Measurements from ENCODE around the gene DMD.

Gene DMD

DNA sequence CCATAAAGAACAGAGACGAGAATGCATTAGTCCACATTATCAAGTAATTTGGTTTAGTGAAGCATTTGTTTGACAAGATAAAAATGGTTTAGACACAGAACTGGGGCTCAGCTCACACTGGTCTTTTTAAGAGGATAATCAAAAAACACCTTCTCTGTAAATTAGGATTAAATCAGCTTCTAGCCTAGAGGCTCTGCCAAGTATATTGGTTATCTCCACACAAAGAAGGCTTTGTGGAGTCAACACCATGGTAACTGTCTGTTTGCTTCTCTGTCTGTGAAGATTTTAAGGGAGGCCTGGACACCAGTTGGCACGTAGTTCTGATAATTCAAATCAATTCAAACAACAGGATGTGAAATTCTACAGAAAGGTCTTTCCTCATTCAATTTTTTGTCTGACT lies 687.0 kb downstream of the DMD start:
- no peak overlapping the region for H3K27ac ChIP-seq

DNA sequence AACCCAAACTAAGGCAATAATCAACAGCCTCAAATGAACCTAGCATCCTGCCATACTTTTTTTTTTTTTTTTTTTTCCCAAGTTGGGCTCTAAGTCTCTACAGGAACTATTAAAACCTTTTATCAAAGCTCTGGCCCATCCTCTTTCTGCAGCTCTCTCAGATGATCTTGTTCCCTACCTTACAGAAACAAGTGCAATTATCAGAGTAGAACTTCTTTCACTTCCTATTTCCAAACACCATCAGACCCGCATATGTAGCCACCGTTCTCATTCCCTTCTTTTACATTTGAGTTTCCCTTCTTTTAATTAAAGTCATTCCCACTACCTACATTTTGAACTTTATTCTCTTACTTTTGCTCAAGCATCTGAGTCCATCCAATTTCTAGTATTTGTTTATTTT lies 690.6 kb downstream of the DMD start:
- H3K27ac ChIP-seq: no peak overlapping the region
- TF ChIP-seq, protein P1, sequence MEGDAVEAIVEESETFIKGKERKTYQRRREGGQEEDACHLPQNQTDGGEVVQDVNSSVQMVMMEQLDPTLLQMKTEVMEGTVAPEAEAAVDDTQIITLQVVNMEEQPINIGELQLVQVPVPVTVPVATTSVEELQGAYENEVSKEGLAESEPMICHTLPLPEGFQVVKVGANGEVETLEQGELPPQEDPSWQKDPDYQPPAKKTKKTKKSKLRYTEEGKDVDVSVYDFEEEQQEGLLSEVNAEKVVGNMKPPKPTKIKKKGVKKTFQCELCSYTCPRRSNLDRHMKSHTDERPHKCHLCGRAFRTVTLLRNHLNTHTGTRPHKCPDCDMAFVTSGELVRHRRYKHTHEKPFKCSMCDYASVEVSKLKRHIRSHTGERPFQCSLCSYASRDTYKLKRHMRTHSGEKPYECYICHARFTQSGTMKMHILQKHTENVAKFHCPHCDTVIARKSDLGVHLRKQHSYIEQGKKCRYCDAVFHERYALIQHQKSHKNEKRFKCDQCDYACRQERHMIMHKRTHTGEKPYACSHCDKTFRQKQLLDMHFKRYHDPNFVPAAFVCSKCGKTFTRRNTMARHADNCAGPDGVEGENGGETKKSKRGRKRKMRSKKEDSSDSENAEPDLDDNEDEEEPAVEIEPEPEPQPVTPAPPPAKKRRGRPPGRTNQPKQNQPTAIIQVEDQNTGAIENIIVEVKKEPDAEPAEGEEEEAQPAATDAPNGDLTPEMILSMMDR (conservative IDR thresholded peaks at IDR 0.05): no peak

More for the DNA sequence above, 687.0 kb downstream of the DMD start:
- TF ChIP-seq, protein P1 (conservative IDR thresholded peaks at IDR 0.05): no peak

DNA sequence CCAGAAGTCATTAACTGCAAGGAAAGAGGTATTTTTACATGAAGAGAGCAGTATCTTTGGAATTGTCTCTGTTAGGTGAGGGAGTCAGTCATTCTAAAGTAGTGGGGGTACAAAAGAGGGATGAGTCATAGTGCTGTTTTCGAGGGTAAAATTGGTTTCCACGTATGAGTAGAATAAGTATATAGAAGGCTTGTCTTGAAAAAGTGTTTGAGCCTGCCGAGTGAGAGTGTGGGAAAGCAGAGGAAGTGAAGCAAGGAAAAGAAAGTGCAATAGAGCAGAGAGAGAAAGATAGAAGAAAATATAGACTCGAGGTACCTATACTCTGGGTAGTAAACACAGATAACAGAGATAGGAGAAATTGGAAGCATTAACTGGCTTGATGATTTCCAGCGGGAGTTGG lies 696.4 kb downstream of the DMD start:
- TF ChIP-seq, protein P1 (conservative IDR thresholded peaks at IDR 0.05): no peak

DNA sequence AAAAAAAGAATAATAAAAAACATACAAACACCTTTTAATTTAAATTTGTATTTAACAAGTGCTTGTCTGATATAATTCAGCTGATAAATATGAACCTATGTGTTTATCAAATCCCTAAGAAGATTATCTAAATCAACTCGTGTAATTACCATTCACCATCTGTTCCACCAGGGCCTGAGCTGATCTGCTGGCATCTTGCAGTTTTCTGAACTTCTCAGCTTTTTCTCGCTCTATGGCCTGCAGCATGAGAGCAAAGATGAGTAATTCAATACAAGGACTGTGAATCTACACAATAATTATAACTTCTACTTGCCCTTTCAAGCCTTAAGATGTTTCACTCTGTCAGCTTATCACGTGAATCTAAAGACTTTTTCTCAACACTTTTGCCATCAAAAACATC lies 709.7 kb downstream of the DMD start:
- TF ChIP-seq, protein P1 (conservative IDR thresholded peaks at IDR 0.05): no peak
- H3K27ac ChIP-seq: no peak overlapping the region

More for the DNA sequence above, 696.4 kb downstream of the DMD start:
- H3K27ac ChIP-seq: no peak overlapping the region

DNA sequence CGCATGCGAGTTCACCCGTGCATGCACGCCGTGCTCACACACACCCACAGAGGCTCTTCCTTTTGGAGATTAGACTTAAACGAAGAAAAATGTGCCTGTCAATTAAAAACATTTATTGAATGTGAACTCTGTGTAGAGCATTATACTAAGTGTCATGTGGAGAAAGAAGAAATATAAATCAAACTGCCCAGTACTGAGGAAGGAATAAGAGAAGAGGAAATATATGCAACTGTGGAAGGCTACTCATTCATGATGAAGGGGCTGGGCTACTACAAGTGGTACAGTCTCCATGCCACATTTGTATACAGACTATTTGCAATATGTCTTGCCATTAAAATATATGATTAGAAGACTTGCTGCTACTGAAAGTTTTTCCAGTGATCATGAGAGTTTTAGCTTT lies 714.7 kb downstream of the DMD start:
- TF ChIP-seq, protein P1 (conservative IDR thresholded peaks at IDR 0.05): no peak
- no peak overlapping the region for H3K27ac ChIP-seq

DNA sequence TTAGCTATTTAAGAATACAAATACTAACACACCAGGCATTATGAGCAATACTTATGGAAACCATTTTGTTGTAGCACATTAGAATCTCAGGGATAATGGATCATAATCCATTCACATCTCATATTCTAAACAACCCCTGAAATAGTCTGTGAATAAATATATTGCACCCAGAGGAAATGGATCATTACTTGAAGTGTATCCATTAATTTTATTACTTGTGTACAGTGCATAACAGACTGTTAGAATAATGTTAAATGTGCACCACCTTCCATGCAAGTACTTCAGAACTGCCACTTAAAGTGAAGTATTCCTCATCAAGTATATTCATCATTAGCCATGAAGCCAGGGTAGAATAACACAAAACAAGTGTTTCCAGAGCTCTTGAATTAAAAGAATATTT lies 715.5 kb downstream of the DMD start:
- TF ChIP-seq, protein P1 (conservative IDR thresholded peaks at IDR 0.05): no peak
- H3K27ac ChIP-seq: no peak overlapping the region

DNA sequence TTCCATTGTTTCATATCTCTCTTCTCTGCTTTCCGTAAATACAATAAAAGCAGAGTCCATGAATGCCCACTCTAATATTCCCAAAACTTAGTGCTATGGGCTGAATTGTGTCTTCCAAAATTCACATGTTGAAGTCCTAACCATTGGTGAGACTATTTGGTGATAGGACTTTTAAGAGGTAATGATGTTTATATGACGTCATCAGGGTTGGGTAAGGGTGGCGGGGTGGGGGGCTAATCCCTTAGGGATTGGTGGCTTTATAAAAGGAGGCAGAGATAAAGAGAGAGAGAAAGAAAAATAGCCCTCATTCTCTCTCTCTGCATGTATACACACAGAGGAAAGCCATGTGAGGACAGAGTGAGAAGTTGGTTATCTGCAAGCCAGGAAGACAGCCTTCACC lies 722.2 kb downstream of the DMD start:
- TF ChIP-seq, protein P1 (conservative IDR thresholded peaks at IDR 0.05): no peak
- no peak overlapping the region for H3K27ac ChIP-seq

All from VCaP (cell line).